ENCODE results near the gene SCUBE2.

Gene SCUBE2

GRCh38 chr11:9125185-9125886 lies 33.9 kb upstream of the SCUBE2 start:
- ChIA-PET CTCF (interaction anchor here (1.7 to 3.0 kb wide), 2 partner anchors 9 to 12 kb away, joined by 5 to 14 read pairs; no protein-coding TSS in a partner anchor), POLR2A (no interaction called here)
- no peak for DNase-seq (ENCODE audit: extremely low spot score)
- no peak for TF ChIP-seq CTCF (IDR thresholded peaks at IDR 0.05; ENCODE audit: control extremely low read depth, extremely low read depth, low read depth, missing control alignments)

- CTCF ChIA-PET: interaction anchor here (0.7 to 3.0 kb wide), 3 partner anchors 14 to 35 kb away, joined by 3 to 14 read pairs (median 3); no protein-coding TSS in a partner anchor
- POLR2A ChIA-PET: no interaction called here
- TF ChIP-seq CTCF (IDR thresholded peaks at IDR 0.05; ENCODE audit: control extremely low read depth, extremely low read depth, low read depth, missing control alignments): no peak
- DNase-seq (ENCODE audit: extremely low spot score): no peak
Observed at GRCh38 chr11:9123595-9124304, 32.4 kb upstream of the SCUBE2 start.

DNA sequence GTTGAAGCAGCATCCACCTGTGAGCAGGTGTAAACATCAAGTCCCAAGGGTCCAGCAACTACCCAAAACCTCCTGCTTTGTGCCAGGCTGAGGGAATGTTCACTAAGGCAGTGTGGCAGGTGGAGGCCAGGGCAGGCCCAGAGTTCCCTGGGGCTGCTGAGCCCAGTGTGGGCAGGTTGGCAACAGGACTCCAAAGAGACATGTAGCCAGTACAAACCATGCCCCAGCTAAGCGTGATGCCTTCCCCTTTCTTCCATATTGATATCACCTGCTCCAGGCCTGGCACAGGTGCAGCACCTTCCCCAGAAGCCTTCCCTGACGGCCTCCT lies 30.0 kb upstream of the SCUBE2 start:
- no peak for DNase-seq (ENCODE audit: extremely low spot score)
- TF ChIP-seq CTCF (IDR thresholded peaks at IDR 0.05; ENCODE audit: control extremely low read depth, extremely low read depth, low read depth, missing control alignments): no peak
- ChIA-PET CTCF (no interaction called here), POLR2A (no interaction called here)

DNA sequence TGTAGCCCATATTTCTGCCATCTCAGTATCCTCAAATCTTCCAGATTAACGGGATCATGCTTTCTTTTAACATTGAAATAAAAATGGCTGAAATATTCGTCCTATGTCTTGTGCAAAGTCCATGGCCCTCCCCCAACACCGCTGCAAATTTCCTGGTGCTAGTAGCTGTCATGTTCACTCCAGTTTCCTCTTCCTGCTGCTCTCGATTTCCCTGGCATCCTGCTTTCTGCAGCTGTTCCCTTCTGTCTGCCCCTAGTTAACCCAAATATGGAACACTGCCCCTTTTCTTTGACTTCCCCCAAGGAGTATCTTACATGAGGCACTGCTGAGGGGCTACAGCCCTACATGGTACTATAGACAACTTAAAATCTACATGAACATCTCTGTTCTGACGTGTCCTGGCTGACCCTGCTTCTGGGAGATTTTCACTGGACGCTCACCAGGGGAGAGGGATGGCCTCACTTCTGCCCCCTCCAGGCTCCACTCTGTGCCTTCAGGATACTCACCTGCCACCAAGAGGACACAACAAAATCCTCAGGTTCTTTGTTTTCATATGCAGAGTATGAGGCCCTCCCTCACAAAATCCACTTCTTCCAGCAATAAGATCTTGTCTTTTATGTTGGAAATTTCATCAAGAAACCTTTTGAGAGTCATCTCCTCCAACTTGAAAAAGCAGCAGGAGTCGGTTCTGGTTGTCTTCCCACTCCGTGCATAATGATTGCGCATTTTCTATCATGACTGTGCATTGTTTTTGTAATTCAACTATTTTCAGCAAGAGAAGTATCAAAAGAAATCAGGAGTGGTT lies 29.5 kb upstream of the SCUBE2 start:
- ChIA-PET CTCF (interaction anchor here (1.7 kb wide), 1 partner anchor 17 kb away, joined by 5 read pairs; no protein-coding TSS in a partner anchor), POLR2A (no interaction called here)
- no peak for DNase-seq (ENCODE audit: extremely low spot score)
- TF ChIP-seq CTCF (IDR thresholded peaks at IDR 0.05; ENCODE audit: control extremely low read depth, extremely low read depth, low read depth, missing control alignments): no peak

GRCh38 chr11:9118277-9118676 lies 26.9 kb upstream of the SCUBE2 start:
- CTCF ChIA-PET: interaction anchor here (0.9 to 4.5 kb wide), 4 partner anchors 10 to 103 kb away, joined by 3 to 24 read pairs (median 4); no protein-coding TSS in a partner anchor
- DNase-seq (ENCODE audit: extremely low spot score): no peak
- POLR2A ChIA-PET: no interaction called here
- TF ChIP-seq CTCF (IDR thresholded peaks at IDR 0.05; ENCODE audit: control extremely low read depth, extremely low read depth, low read depth, missing control alignments): no peak

DNA sequence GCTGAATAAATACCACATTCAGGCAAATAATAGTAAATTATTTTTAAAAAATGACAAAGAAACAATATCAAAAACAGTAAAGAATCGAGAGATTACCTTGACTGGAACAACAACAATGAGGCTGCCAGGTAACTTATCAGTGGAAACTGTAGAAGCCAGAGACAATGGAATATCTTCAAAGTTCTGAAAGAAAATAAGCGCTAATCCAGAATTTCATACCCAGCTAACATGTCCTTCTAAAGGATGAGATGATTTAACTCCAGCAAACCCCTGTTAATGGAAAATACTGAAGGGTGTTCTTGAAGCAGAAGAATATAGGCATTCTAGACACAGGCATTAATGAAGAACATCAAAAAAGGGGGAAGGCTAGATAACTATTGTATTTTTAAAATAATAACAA lies 20.7 kb upstream of the SCUBE2 start:
- no peak for DNase-seq (ENCODE audit: extremely low spot score)
- no peak for TF ChIP-seq CTCF (IDR thresholded peaks at IDR 0.05; ENCODE audit: control extremely low read depth, extremely low read depth, low read depth, missing control alignments)
- CTCF ChIA-PET: interaction anchor here (3.0 kb wide), 1 partner anchor 18 kb away, joined by 16 read pairs; no protein-coding TSS in a partner anchor
- POLR2A ChIA-PET: no interaction called here
